Hepatocyte (in vitro differentiated cells): ENCODE data around the gene RAB11FIP3. TPM values are rescaled to one million over a fixed set of nuclear protein-coding genes. Genes with fewer than 3 reads are reported as not detected.

Experiments used
- DNase-seq: peaks from one replicate; pipeline ENCODE4 v3.0.0-alpha.2; 2016; ENCODE audit warnings: low spot score
- H2AFZ ChIP-seq: fragments of 200-600 bp; sonication (generic); 2 replicates; pipeline ENCODE4 v1.6.0; 2016; ENCODE audit warnings: antibody characterized with exemption, mild to moderate bottlenecking
- H3K27ac ChIP-seq: fragments of 200-600 bp; sonication (generic); 2 replicates; pipeline ENCODE4 v1.5.1; 2016; ENCODE audit warnings: mild to moderate bottlenecking
- H3K27me3 ChIP-seq: fragments of 200-600 bp; sonication (generic); 2 replicates; pipeline ENCODE4 v1.6.1; 2016
- H3K36me3 ChIP-seq: fragments of 200-600 bp; sonication (generic); replicated peaks from 2 replicates; pipeline ENCODE4 v1.5.1; 2016; ENCODE audit warnings: low read depth; ENCODE audit not compliant: insufficient read depth
- H3K4me1 ChIP-seq: fragments of 200-600 bp; sonication (generic); 2 replicates; pipeline ENCODE4 v1.5.1; 2016; ENCODE audit warnings: mild to moderate bottlenecking, moderate library complexity; ENCODE audit not compliant: insufficient read depth
- H3K4me2 ChIP-seq: fragments of 200-600 bp; sonication (generic); 2 replicates; pipeline ENCODE4 v1.6.0; 2016
- H3K4me3 ChIP-seq: fragments of 200-600 bp; sonication (generic); 2 replicates; pipeline ENCODE4 v1.5.1; 2016; ENCODE audit warnings: mild to moderate bottlenecking
- H3K79me2 ChIP-seq: fragments of 200-600 bp; sonication (generic); 2 replicates; pipeline ENCODE4 v1.6.0; 2017; ENCODE audit warnings: mild to moderate bottlenecking
- H3K9me2 ChIP-seq: fragments of 200-600 bp; sonication (generic); replicated peaks from 2 replicates; pipeline ENCODE4 v1.6.0; 2017; ENCODE audit warnings: mild to moderate bottlenecking; ENCODE audit not compliant: insufficient read depth
- H3K9me3 ChIP-seq: fragments of 200-600 bp; sonication (generic); 2 replicates; pipeline ENCODE4 v1.5.1; 2016; ENCODE audit warnings: low read depth, mild to moderate bottlenecking
- H4K20me1 ChIP-seq: fragments of 200-600 bp; sonication (generic); 2 replicates; pipeline ENCODE4 v1.6.0; 2016; ENCODE audit warnings: mild to moderate bottlenecking; ENCODE audit not compliant: insufficient read depth, poor library complexity, severe bottlenecking
- EZH2 ChIP-seq: fragments of 200-600 bp; sonication (generic); IDR thresholded peaks from 2 replicates; pipeline ENCODE4 v1.6.1; 2016; ENCODE audit warnings: antibody characterized with exemption, mild to moderate bottlenecking, borderline replicate concordance
- EZH2phosphoT487 ChIP-seq: fragments of 200-600 bp; sonication (generic); IDR thresholded peaks from one replicate; pipeline ENCODE4 v1.6.1; 2018; ENCODE audit warnings: antibody characterized with exemption, mild to moderate bottlenecking, low read depth, moderate library complexity; ENCODE audit not compliant: unreplicated experiment, severe bottlenecking
- WGBS: methylation state at CpG from one replicate; pipeline ENCODE4 v1.1.6; 2016; ENCODE audit warnings: low lambda C conversion rate; ENCODE audit errors: missing lambda C conversion rate; 5-methylcytosine and 5-hydroxymethylcytosine counted together
- polyA plus RNA-seq: library from polyadenylated mRNA; unstranded; fragments of >200 nt; fragmentation: Nextera tagmentation; extraction: Ambion mirVana; gene quantifications from 2 replicates; pipeline ENCODE4 v1.2.1, GENCODE V29; 2016
- total RNA-seq: library from RNA; depleted of rRNA; stranded (reverse); fragments of >200 nt; gene quantifications from 2 replicates; pipeline ENCODE4 v1.2.3, GENCODE V29; 2014
- TF ChIP-seq, protein P1 (sequence below): fragments of 200-600 bp; sonication (generic); IDR thresholded peaks from 2 replicates; pipeline ENCODE4 v1.5.1; 2016; ENCODE audit warnings: antibody characterized with exemption, mild to moderate bottlenecking; ENCODE audit not compliant: poor library complexity

Gene RAB11FIP3
- total and polyA plus RNA-seq, 2 experiments from 2014 or later = 47.3 to 72.8 TPM

- no peaks in the 10 kb centered on the region for H3K9me2 ChIP-seq
- no peaks in the 10 kb centered on the region for H3K36me3 ChIP-seq
- H3K4me3 ChIP-seq = no peak overlapping the region
- DNase-seq = no peak
- TF ChIP-seq, protein P1, sequence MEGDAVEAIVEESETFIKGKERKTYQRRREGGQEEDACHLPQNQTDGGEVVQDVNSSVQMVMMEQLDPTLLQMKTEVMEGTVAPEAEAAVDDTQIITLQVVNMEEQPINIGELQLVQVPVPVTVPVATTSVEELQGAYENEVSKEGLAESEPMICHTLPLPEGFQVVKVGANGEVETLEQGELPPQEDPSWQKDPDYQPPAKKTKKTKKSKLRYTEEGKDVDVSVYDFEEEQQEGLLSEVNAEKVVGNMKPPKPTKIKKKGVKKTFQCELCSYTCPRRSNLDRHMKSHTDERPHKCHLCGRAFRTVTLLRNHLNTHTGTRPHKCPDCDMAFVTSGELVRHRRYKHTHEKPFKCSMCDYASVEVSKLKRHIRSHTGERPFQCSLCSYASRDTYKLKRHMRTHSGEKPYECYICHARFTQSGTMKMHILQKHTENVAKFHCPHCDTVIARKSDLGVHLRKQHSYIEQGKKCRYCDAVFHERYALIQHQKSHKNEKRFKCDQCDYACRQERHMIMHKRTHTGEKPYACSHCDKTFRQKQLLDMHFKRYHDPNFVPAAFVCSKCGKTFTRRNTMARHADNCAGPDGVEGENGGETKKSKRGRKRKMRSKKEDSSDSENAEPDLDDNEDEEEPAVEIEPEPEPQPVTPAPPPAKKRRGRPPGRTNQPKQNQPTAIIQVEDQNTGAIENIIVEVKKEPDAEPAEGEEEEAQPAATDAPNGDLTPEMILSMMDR = no peak
- TF ChIP-seq EZH2 (no peak), EZH2phosphoT487 (no peak)
- no peaks in the 10 kb centered on the region for H3K27me3 ChIP-seq
- H3K4me1 ChIP-seq = peaks cover 23% of the 10 kb centered on the region
- H3K9me3 ChIP-seq = no peaks in the 10 kb centered on the region
- H3K4me2 ChIP-seq = no peak overlapping the region
- H3K79me2 ChIP-seq = peaks cover 23% of the 10 kb centered on the region
- no peak overlapping the region for H2AFZ ChIP-seq
- WGBS = 92% methylated on average over 22 of the region's 22 CpGs
- no peak overlapping the region for H3K27ac ChIP-seq
- H4K20me1 ChIP-seq = no peaks in the 10 kb centered on the region
These were observed 26.0 kb upstream of the RAB11FIP3 start for GRCh38 chr16:399340-400019.

- peak overlapping the region; percentile 86 for H3K27ac ChIP-seq
- H3K4me3 ChIP-seq = no peak overlapping the region
- H3K9me2 ChIP-seq = no peaks in the 10 kb centered on the region
- H3K4me1 ChIP-seq = peaks cover 26% of the 10 kb centered on the region
- peaks cover 22% of the 10 kb centered on the region for H3K79me2 ChIP-seq
- H4K20me1 ChIP-seq = no peaks in the 10 kb centered on the region
- no peak overlapping the region for H2AFZ ChIP-seq
- peak overlapping the region; percentile 87 for H3K4me2 ChIP-seq
- WGBS = 83% methylated on average over 10 of the region's 10 CpGs
- no peaks in the 10 kb centered on the region for H3K9me3 ChIP-seq
- DNase-seq = no peak
- no peak for TF ChIP-seq EZH2phosphoT487
- TF ChIP-seq, protein P1 = no peak
- TF ChIP-seq EZH2 = no peak
- H3K27me3 ChIP-seq = no peaks in the 10 kb centered on the region
- H3K36me3 ChIP-seq = no peaks in the 10 kb centered on the region
These were observed 25.3 kb upstream of the RAB11FIP3 start for GRCh38 chr16:400061-400591.

GRCh38 chr16:401468-402348 lies 23.7 kb upstream of the RAB11FIP3 start, which contains the start of gene DECR2:
TSS of gene DECR2 (plus strand) at chr16:401885. CDS start at chr16:401964, 79 bp downstream.
- H3K27ac ChIP-seq = peak within 1 kb of the TSS; percentile 95
- peak within 1 kb of the TSS; percentile 78 for H2AFZ ChIP-seq
- no peaks in the 10 kb centered on the region for H4K20me1 ChIP-seq
- no peaks in the 10 kb centered on the region for H3K9me2 ChIP-seq
- peaks cover 19% of the 10 kb centered on the region for H3K79me2 ChIP-seq
- 2% methylated on average over 59 of the region's 91 CpGs for WGBS
- no peaks in the 10 kb centered on the region for H3K36me3 ChIP-seq
- H3K4me2 ChIP-seq = peak within 1 kb of the TSS; percentile 87
- TF ChIP-seq EZH2 = no peak
- TF ChIP-seq, protein P1 = peak; percentile 67
- peak; percentile 98 for DNase-seq
- H3K9me3 ChIP-seq = no peaks in the 10 kb centered on the region
- peaks cover 27% of the 10 kb centered on the region for H3K4me1 ChIP-seq
- no peaks in the 10 kb centered on the region for H3K27me3 ChIP-seq
- peak within 1 kb of the TSS; percentile 65 for H3K4me3 ChIP-seq
